T47D (cell line): ENCODE measurements around the gene SLC35E3.

Experiments used
- DNase-seq, 2 experiments: peaks; one replicate each; pipeline versions ENCODE4 v3.0.0 to v3.0.0-alpha.2; 2011 to 2012; ENCODE audit warnings: low read depth in 1 of 2, low spot score in 1 of 2
- JUND ChIP-seq: IDR thresholded peaks from 2 replicates; pipeline ENCODE4 v1.6.1; 2012; ENCODE audit warnings: low read depth
- in situ Hi-C: cut with HindIII; loops from 2 replicates; pipeline ENCODE4 v1.10.0; 2016; ENCODE audit warnings: low sequenced_read_pairs, low pct_unique_long_range_greater_than_20kb

The SLC35E3 gene

GRCh38 chr12:68745904-68746571, at the start of gene SLC35E3:
Gene SLC35E3 (plus strand): TSS chr12:68746176. CDS start chr12:68746378, 202 bp downstream.
- DNase-seq = peak; percentile 94 to 96
- no peak for TF ChIP-seq JUND
- in situ Hi-C loops = no loop called here

GRCh38 chr12:68699486-68699885, 46.5 kb upstream of the SLC35E3 start:
- no peak for TF ChIP-seq JUND
- no peak for DNase-seq
- in situ Hi-C loops = no loop called here

- no peak for TF ChIP-seq JUND
- in situ Hi-C loops = no loop called here
Observed at GRCh38 chr12:68727776-68728175, 18.2 kb upstream of the SLC35E3 start.

GRCh38 chr12:68733661-68734071, 12.3 kb upstream of the SLC35E3 start:
- in situ Hi-C loops = no loop called here
- no peak for DNase-seq
- TF ChIP-seq JUND = no peak

More at GRCh38 chr12:68727776-68728175, 18.2 kb upstream of the SLC35E3 start:
- no peak for DNase-seq

- TF ChIP-seq JUND = no peak
- DNase-seq = no peak
- in situ Hi-C loops = no loop called here
Observed at GRCh38 chr12:68739891-68740290, 6.1 kb upstream of the SLC35E3 start.

- TF ChIP-seq JUND = no peak
- no peak for DNase-seq
- in situ Hi-C loops = no loop called here
Observed at GRCh38 chr12:68743356-68743755, 2.6 kb upstream of the SLC35E3 start.

GRCh38 chr12:68745376-68745903, 536 bp upstream of the SLC35E3 start:
- in situ Hi-C loops = no loop called here
- DNase-seq = no peak
- TF ChIP-seq JUND = no peak

- in situ Hi-C loops = no loop called here
- TF ChIP-seq JUND = no peak
- peak; percentile 46 to 53 for DNase-seq
Observed at GRCh38 chr12:68746572-68747180, 700 bp downstream of the SLC35E3 start.

- TF ChIP-seq JUND = no peak
- no peak for DNase-seq
Observed at GRCh38 chr12:68749443-68749842, 3.5 kb downstream of the SLC35E3 start.

GRCh38 chr12:68749861-68750260, 3.9 kb downstream of the SLC35E3 start:
- DNase-seq = no peak
- TF ChIP-seq JUND = no peak
- in situ Hi-C loops = no loop called here

More at GRCh38 chr12:68749443-68749842, 3.5 kb downstream of the SLC35E3 start:
- in situ Hi-C loops = no loop called here

GRCh38 chr12:68750506-68750905, 4.5 kb downstream of the SLC35E3 start:
- in situ Hi-C loops = no loop called here
- DNase-seq = no peak
- no peak for TF ChIP-seq JUND

- in situ Hi-C loops = no loop called here
- DNase-seq = no peak
- no peak for TF ChIP-seq JUND
Observed at GRCh38 chr12:68755536-68756243, 9.7 kb downstream of the SLC35E3 start.

GRCh38 chr12:68759852-68760251, 13.9 kb downstream of the SLC35E3 start:
- no peak for DNase-seq
- TF ChIP-seq JUND = no peak
- in situ Hi-C loops = no loop called here
